GM21381 (cell line): ENCODE results near the gene TFG.

Source experiments
- ATAC-seq: cut with Tn5 transposase; IDR thresholded peaks from one replicate; pipeline ENCODE4 v1.9.1; 2021; ENCODE audit warnings: mild to moderate bottlenecking, moderate library complexity; ENCODE audit not compliant: unreplicated experiment

The TFG gene

DNA sequence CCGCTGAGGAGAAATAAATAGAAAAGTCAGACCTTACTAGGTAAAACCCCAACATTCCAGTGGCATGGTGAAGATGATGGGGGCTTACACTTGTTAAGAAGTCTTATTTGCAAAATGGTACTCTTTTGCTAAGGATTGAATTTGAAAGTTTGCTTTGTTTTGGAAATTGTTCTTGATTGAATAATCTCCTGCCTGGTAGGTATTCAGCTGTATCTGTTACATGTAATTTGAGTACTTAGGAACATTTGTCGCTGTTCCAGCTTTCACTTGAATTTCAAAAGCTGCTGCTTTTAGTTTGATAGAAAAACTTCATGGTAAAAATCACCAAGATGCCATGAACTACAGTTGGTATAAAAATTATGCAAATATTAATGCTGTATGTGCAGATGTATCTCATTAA, 44.6 kb downstream of the TFG start:
- ATAC-seq = no peak

DNA sequence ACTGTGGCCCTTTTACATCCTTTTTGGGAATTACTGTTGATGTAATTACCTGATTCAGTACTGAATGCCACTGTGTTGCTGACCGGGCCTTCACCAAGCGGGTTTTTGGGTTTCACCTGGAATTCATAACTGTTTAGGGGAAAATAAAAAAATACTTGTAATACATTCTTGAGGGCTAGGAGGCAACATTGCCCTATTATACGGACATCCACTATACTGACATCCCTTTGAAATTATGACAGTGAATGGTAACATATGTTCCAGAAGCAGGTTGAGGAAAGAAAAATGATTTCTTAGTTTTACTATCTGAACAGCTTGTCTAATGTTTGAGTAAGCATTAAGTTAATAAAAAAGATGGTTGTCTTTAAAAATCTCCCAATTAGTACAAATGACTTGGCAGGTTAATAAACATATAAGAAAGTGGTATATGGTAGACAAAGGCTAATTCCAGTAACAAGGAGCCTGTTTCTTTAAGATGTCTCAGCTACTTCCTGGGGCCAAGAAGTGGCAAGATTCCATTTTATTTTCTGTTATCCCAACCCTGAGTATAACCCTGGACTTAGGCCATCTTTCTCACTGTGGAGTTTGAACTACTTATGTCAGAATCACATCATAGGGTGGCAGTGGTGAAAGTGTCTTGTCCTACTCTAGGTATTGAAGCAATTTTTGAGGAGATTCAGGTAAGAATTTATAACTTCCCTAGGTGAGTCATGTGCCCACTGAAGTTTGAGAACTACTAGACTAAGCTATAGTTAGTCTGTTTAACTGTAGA, 45.5 kb downstream of the TFG start:
- no peak for ATAC-seq

DNA sequence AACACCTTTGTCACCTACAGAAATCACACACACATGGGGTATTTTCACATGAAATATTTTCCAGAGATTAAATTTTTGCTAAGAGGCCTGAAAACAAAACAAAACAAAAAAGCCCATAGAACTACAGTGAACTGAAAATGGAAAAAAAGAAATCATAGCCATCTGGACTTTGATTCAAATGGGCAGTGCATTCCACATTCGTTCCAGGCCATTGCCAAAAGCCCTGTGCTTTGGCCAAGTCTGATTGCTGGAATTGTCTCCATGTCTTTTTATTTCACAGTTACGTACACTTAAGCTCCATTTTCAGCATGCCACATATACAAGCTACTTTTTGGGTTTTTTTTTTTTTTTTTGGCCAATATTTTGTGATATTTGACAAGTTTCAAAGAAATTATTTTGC, 47.1 kb downstream of the TFG start:
- ATAC-seq = no peak

DNA sequence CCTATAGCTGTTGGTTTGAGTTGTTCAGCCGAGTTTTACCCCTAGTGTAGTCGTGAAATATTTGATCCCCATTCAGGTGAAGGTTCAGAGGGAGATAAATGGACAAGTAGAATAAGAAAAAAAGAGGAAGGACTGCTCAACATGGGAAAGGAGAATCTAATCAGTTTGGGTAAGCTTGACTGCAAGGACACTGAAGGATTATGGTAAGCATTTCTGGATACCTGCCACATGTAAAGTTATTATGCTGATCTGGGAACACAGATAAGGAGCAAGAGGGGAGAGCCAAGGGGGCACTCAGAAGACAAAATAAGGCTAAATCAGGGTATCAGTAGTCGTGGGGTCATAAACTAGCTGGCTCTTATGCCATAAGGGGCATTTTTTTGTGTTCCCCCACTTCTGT, 49.9 kb downstream of the TFG start:
- ATAC-seq = no peak

DNA sequence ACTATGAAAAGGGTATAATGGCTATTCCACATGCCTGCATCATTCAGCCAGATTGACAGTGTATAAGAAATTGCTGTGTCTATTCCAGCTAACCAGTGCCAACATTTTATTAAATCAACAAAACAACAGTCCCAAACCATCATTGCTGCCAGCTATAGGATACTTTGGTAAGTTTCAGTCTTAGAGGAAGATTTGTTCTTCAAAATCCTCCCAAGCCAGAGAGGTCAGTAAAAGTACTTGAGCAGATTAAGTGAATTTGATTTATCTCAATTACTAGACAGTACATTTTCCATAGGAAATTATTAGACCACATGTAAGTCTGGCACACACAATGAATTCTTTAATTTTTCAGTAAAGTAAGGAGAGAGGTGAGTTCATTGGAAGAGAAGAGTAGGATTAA, 50.7 kb downstream of the TFG start:
- ATAC-seq = no peak

DNA sequence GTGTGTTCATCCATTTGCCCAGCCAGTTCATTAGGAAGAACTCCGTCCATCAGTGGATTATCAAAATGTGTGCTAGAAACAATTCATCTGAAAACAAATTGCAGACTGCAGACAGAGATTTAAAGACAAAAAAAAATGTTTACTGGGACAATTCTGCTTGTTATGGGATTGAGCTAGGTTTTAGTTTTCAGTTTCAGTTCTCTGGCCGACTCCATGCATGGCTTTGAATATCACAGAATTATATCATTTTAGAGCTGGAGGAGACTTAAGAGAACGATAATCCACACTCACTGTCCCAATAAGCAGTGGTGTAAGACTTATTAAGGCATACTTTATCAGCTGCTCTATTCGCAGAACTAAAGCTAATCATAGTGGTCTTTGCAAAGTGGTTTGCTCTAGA, 51.1 kb downstream of the TFG start:
- no peak for ATAC-seq

DNA sequence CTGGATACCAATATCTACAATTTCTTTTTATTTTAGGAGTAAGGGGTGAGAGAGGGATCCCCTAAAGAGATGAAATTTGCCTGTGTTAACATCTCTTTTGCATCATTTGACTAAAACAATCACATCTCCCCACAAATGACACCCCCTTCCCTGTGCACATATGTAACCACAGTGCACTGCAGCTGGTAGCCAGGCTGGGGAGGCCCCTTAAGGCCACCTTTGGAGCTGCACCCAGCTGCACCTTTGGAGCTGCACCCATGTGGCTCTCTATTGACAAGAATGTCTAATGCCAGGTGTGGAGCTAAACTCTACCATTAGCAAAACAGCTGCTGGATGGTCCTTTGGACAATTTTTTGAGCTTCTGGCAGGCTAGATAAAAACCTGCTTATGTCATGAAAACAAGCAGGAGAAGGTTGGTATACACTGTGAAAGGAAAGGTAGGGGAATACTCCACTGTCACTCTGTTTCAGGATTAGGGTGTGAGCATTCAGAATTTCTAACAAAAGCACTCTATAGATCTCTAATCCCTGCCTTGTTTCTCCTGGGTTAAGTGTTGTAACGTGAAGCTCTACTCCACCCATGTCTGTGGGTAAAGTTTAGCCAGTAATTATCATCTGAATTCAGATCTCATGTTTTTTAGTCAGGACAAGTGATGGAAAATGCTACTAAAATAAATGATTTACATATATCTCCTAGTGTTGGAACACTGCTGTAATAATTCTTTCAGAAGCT, 52.1 kb downstream of the TFG start:
- ATAC-seq = peak; percentile 79

DNA sequence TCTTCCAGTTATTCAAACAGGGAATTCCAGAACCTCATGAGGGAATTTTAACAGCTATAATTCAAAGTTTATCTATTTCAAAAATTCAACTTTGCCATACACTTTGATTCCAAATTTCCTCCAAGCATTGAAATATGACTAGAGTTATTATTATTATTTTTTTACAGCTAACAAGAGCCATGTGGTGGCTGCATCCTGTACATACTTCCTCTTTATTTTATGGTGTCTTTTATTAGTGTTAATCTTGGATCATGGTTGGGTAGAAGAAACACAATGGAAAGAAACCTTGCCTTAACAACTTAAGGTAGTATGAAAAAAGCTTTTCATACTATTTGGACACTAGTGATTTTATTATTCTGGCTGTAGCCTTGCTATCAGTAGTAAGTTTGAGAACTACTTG, 52.7 kb downstream of the TFG start:
- ATAC-seq = no peak

DNA sequence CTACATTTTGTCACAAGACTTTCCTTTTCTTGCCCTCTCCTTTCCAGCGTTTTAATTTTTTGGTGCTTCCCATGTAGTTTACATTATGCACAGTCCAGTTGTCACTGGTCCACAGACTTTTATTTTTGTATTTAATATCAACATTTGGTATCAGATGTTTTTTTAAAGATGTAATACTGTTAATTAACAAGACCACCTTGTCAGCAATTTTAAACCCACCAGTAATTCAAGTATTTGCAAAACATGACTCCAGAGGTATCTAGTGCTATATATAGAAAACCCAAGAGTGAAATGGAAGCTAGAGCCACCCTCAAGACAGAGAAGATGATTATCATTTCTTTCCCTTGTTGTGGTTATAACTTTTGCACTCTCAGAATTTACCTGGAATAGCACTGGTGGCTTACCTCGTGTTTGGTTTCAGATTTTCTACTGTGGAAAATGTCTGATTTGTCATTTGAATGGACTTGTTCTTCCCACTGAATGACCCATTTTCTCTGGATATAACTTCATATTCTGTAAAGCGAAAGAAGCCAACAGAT, 56.2 kb downstream of the TFG start:
- ATAC-seq = no peak

DNA sequence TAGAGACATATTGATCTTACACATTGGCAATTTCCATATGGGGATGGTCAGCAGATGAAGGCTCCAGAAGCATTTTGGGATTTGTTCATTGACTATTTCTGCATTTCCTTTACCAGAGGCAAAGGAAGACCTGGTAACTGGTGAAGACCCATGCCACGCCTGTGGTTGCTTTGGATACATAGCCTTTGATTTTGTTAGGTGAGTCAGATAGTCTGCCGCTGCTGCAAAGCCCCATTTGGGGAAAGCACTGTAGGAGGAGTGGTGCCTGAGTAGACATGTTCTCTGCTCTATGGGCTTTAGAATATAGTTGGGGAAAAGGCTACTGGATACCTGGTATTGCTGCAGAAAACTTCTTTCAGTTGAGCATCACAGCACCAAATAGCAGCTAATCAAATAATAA, 56.8 kb downstream of the TFG start:
- no peak for ATAC-seq

DNA sequence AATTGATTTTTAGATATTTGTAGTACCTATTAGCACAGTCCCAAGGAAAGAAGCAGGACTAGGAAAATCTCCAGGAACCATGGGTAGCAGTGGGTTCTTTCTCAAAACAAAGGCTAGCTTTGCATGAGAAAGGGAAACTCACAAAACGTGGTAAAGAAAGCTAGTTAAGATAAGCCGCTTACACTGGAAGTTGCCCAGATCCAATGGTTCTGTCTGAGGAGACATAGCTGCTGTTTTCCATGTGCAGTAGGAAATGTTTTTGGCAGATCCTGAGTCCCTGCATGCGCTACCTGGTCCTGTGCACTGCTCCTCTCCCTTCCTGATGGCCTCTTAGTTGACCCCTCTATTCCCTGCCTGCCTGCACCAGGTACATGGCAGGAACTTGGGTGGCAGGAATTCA, 60.4 kb downstream of the TFG start:
- no peak for ATAC-seq

DNA sequence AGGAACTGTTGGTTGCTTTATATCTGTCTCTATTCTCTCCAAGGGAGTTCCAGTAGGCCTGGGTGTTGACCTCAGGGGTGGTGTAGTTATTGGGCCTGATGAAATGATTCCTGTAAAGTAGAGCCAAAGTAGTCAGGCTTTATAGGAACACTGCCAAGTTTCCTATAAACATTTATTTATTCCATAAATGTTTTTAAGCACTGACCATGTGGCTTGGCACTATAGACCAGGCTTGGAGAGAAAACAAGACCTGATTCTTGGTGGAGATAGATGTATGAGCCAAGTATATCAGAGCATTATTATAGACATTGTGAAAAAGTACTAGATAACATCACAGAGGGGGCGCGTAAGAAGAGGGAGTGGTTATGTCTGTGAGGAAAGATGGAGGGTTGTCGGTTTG, 65.9 kb downstream of the TFG start:
- ATAC-seq = no peak

DNA sequence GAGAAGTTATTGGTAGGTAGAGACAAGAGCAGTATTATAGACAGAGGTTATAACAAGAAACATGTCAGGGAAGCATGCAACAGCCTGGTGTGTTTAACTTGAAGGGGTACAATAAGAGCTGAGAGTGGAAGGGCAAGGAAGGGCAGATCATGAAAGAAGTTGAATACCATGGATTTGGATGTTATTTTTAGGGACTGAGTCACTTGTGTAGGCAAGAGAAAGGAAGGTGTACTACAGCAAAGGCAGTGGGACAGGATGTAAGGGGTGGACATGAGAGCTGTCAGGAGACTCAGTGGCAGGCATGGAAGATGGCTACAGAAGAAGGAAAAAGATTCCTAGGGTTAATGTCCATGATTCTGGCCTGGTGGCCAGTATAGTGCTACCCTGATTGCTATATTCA, 66.4 kb downstream of the TFG start:
- ATAC-seq = no peak

DNA sequence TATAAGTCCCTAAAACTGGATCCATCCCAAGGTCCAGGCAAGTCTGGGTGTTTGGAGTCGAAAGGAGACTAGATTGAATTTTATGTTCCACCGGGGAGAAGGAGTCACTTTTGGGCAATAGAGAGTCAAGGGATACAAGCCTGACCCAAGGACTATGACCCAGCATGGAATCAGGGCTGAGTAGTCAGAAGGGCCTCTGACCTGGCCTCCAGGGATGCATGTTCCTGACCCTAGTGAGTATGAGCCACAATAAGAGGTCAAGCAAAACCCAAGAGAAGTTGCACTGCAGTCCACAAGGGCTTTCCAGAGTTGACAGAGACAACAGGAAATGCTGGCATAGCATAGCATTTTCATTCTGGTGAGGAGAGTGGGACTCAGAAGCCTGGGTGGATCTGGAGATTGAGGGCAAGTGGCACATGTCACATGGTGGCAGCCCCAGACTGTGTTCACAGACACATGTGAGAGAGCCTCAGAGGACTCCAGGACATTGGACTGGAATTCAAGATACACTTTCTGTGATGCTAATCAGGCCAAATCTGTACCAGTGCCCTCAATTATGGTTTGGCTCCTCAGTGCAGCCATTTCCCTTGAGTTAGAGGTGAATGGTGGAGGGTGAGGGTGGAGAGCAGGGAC, 66.9 kb downstream of the TFG start:
- ATAC-seq = no peak

DNA sequence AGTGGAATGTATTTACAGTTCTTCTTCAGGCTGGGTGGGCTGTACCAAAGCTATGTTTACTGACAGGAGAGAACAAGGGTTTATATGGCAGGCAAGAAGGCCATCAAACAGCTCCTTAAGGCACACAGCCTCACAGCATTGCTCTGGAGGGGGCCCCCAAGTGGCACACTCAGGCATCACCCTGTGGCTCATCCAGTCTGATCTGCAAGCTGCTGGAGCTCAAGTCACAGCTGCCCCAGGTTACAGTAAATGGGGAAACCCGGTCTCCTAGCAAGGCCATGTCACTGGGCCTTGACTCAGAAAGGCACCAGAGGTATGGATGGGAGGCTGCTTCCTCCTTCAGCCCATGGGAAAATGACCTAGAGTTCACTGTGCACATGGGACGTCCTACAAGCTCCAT, 67.5 kb downstream of the TFG start:
- no peak for ATAC-seq

DNA sequence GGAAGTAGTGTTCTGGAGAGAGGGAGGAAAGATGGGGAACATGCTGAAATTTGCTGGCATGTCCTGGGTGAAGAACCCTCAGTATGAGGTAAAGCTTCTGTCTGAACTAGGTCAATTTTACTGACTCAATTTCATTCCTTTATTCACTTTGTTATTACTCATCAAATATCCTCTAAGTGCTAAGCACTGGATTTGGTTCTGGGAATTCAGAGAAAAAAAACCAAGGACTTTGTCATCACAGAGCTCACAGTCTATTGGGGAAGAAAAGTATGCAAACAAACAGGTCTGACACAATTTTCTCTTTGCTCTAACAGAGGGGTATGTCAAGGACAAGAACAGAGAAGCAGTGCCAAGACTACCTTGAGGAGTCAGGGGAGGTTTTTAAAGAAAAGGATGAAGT, 68.0 kb downstream of the TFG start:
- ATAC-seq = no peak

DNA sequence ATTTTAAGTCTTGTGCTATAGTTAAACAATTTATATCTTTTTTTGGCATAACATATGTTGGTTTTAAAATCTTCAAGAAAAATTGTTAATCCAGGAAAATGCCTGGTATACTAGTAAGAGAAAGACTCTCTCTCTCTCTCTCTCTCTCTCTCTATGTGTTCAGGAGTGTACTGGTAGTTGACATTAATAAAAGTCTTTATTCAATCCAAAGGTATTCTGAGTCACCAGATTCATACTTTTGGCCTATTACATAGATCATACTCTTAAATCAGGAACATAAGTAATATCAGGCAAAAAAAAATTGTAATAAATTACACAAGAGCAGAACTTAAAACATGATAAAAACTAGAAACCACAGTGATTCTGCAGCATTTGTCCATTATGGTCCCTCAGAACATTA, 70.2 kb downstream of the TFG start:
- ATAC-seq = no peak

DNA sequence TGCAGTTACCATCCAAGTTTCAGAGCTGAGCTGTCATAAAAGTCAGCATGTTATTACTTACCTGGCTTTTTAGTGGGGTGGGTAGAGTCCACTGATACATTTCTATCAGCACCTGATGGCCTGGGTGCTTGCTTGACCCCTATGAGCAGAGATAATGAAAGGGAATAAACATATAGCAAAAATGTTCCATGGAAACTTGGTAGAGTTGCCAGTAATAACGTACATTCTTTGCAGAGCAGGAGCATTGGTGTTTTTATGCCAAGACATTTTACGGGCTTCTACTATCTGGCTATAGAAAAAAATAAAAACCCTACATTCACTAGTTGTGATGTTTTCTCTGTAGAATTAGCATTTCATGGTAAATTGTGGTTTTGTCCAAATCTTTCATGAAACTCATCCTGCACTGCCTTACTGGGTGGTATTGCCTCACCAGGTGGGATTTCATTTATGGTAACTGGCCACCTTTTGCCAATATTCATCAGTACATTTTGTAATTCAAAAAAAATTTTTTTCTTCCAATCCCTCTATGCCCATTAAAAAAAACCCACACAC, 70.9 kb downstream of the TFG start:
- ATAC-seq = no peak

DNA sequence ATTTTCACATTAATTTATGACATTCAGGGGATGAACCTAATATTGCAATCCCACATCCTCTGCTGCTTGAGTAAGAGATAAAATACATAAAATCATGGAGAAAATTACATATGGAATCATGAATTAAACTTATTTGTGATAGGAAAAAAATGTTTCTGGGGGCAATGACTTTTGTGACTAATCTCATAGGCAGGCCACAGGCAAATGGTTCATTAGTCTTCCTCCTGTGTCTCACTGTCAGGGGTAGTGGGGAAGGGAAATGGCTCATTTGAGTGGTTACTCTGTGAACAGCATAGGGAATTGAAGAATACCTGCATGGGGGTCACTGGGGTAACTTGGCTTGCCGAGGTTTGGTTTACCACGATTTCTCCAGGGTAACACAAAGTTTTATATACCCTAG, 72.0 kb downstream of the TFG start:
- no peak for ATAC-seq

DNA sequence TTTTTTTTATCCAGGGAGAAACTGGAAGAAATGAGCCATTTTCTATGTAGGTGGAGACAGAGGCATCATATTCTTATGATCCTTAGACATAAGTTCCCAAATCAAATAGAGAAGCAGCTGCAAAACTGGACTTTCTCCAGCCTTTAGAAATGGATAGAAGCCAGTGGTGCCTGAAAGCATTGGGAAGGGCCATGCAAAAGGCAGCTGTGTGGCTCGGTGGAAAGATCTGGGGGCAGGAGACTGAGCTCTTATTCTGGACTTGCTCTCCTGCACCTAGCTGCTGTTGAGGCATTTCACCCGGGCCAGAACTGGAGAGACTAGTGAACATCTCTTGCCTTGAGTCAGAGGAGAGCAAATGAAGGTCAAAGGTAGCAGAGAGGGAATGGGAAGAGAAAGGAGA, 73.1 kb downstream of the TFG start:
- no peak for ATAC-seq

DNA sequence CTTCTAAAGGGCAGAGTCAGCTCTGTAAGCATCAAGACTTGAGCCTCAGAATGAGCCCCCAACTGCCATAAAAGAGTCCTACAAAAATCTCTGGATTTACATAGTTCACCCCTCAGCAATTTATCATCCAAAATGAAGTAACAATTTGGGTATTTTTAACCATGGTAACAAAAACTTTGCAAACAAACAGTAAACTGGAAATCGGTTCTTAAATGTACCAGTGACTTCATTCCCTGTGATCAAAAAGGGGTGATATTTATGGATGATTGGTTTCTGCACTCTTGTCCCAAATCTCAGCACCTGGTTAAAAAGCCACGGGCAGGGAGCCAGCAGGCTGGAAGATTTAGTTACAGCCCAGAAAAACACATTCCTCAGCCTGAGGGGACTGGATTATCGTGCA, 73.6 kb downstream of the TFG start:
- no peak for ATAC-seq

DNA sequence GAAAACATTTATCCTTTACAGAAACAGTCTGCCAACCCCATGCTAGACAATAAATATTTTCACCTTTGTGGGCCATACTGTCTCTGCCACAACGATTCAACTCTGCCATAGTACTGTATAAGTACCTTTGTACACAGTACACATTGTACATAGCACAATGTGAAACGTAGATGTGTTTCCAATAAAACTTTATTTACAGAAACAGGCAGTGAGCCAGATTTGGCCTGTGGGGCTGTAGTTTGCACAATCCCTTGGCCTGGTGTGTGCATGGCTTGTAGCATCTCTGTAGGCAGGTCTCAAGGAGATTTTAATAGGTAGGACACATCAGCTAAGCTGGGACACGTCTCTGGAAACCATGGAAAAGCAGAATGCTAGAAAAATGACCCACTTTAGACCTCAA, 74.3 kb downstream of the TFG start:
- no peak for ATAC-seq
